Chondrocyte (in vitro differentiated cells): Measurements from ENCODE around the gene FLYWCH1. TPM values are rescaled to one million over a fixed set of nuclear protein-coding genes. Genes with fewer than 3 reads are reported as not detected.

Source experiments
- DNase-seq: peaks from one replicate; pipeline ENCODE4 v3.0.0; 2021; ENCODE audit warnings: mixed read lengths, low spot score
- H3K27ac Mint-ChIP-seq: one replicate; pipeline ENCODE4 v1.8.0; 2021; ENCODE audit warnings: mild to moderate bottlenecking, moderate library complexity, mixed read lengths; ENCODE audit not compliant: unreplicated experiment
- H3K27me3 Mint-ChIP-seq: 2 replicates; pipeline ENCODE4 v1.8.0; 2021; ENCODE audit warnings: low read depth, mixed read lengths
- H3K36me3 Mint-ChIP-seq: 2 replicates; pipeline ENCODE4 v1.8.0; 2021; ENCODE audit warnings: low read depth, mixed read lengths
- H3K4me1 Mint-ChIP-seq: 2 replicates; pipeline ENCODE4 v1.8.0; 2021; ENCODE audit warnings: low read depth, mild to moderate bottlenecking, mixed read lengths
- H3K4me3 Mint-ChIP-seq: one replicate; pipeline ENCODE4 v1.8.0; 2021; ENCODE audit warnings: mild to moderate bottlenecking, moderate library complexity, mixed read lengths; ENCODE audit not compliant: unreplicated experiment
- H3K9me3 Mint-ChIP-seq: 2 replicates; pipeline ENCODE4 v1.8.0; 2021; ENCODE audit warnings: low read depth, mixed read lengths
- total RNA-seq: library from RNA; stranded (reverse); gene quantifications from 3 replicates; pipeline ENCODE4 v1.2.1, GENCODE V29; 2021
- TF ChIP-seq, protein P1 (sequence below): fragments of 200-600 bp; sonication (generic); IDR thresholded peaks from 2 replicates; pipeline ENCODE4 v1.5.0; 2021; ENCODE audit warnings: antibody characterized with exemption, mild to moderate bottlenecking, moderate library complexity

The FLYWCH1 gene
- total RNA-seq, 1 donor from 2014 or later: 47.1 TPM

DNA sequence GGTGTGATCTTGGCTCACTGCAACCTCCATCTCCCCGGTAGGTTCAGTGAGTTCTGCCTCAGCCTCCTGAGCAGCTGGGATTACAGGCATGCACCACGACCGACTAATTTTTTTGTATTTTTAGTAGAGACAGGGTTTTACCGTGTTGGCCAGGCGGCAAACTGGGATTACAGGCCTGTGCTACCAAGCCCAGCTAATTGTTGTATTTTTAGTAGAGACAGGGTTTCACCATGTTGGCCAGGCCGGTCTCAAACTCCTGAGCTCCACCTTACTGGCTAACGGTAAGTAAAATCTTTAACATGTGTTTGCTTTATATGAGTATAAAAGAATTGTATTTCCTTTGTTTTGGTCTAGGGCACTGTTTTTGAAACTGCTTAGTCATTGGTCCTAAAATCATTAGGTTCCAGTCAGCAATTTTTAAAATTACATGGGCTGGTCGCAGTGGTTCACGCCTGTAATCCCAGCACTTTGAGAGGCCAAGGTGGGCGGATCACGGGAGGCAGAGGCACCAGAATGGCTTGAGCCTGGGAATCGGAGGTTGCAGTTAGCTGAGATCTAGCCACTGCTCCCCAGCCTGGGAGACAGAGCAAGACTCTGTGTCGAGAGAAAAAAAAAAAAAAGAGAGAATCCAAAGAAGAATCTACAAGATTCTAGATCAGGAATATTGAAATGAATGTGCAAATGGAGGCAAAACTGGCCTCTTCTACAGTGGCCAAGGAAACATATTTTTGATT lies 3.6 kb downstream of the FLYWCH1 start:
- TF ChIP-seq, protein P1, sequence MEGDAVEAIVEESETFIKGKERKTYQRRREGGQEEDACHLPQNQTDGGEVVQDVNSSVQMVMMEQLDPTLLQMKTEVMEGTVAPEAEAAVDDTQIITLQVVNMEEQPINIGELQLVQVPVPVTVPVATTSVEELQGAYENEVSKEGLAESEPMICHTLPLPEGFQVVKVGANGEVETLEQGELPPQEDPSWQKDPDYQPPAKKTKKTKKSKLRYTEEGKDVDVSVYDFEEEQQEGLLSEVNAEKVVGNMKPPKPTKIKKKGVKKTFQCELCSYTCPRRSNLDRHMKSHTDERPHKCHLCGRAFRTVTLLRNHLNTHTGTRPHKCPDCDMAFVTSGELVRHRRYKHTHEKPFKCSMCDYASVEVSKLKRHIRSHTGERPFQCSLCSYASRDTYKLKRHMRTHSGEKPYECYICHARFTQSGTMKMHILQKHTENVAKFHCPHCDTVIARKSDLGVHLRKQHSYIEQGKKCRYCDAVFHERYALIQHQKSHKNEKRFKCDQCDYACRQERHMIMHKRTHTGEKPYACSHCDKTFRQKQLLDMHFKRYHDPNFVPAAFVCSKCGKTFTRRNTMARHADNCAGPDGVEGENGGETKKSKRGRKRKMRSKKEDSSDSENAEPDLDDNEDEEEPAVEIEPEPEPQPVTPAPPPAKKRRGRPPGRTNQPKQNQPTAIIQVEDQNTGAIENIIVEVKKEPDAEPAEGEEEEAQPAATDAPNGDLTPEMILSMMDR: no peak
- H3K4me3 Mint-ChIP-seq: no peak overlapping the region
- no peak for DNase-seq
- H3K27me3 Mint-ChIP-seq: no peaks in the 10 kb centered on the region
- no peaks in the 10 kb centered on the region for H3K9me3 Mint-ChIP-seq
- H3K27ac Mint-ChIP-seq: peak overlapping the region; percentile 63
- peaks cover 44% of the 10 kb centered on the region for H3K4me1 Mint-ChIP-seq
- peaks cover 7% of the 10 kb centered on the region for H3K36me3 Mint-ChIP-seq

DNA sequence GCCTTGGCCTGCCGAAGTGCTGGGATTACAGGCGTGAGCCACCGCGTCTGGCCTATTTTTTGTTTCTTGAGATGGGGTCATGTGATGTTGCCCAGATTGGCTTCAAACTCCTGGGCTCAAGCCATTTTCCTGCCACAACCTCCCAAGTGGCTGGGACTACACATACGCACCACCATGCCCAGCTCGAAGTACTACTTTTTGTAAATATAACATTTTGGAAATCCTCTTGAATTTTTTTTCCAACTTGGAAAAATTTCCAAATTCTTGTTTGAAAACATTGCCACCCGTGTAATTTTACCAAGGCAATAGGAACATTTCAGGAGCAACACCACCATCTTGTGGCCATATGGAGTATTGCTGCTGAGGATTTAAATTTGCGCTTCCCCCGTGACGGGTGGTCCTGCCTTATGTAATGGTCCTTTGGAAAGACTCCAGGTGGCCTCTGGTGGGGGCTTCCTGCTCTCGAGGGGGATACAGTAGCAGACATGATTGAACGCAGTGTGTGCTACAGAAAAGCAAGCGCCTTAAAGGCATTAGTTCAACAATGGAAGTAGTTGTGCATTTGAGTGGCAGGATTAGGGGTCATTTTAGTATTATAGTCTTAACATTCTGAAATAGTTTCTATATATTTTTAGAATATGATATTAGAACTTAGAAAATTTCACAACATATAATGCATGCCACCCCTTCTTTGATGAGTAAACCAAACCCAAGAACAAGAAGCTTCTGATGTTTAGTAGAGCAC lies 8.0 kb downstream of the FLYWCH1 start:
- TF ChIP-seq, protein P1: peak; percentile 96
- Mint-ChIP-seq H3K9me3 (no peaks in the 10 kb centered on the region), H3K36me3 (peaks cover 14% of the 10 kb centered on the region), H3K27ac (peak overlapping the region; percentile 83), H3K4me3 (no peak overlapping the region), H3K4me1 (peaks cover 17% of the 10 kb centered on the region), H3K27me3 (no peaks in the 10 kb centered on the region)
- no peak for DNase-seq

DNA sequence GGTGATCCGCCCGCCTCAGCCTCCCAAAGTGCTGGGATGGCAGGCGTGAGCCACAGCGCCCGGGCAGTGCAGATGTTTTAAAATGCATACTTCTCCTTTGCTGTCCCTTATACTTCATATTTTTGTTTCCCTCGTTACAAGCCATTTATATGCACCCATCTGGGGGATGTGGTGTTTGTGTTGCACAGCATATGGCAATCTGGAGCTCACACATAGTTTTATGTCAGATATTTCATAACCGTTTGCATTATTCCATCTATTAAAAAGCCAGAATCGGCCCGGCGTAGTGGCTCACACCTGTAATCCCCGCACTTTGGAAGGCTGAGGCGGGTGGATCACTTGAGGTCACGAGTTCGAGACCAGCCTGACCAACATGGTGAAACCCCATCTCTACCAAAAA lies 11.8 kb downstream of the FLYWCH1 start:
- DNase-seq: no peak
- Mint-ChIP-seq H3K36me3 (peaks cover 14% of the 10 kb centered on the region), H3K4me1 (peaks cover 10% of the 10 kb centered on the region), H3K4me3 (no peak overlapping the region), H3K9me3 (no peaks in the 10 kb centered on the region), H3K27ac (no peak overlapping the region), H3K27me3 (no peaks in the 10 kb centered on the region)
- TF ChIP-seq, protein P1: no peak

DNA sequence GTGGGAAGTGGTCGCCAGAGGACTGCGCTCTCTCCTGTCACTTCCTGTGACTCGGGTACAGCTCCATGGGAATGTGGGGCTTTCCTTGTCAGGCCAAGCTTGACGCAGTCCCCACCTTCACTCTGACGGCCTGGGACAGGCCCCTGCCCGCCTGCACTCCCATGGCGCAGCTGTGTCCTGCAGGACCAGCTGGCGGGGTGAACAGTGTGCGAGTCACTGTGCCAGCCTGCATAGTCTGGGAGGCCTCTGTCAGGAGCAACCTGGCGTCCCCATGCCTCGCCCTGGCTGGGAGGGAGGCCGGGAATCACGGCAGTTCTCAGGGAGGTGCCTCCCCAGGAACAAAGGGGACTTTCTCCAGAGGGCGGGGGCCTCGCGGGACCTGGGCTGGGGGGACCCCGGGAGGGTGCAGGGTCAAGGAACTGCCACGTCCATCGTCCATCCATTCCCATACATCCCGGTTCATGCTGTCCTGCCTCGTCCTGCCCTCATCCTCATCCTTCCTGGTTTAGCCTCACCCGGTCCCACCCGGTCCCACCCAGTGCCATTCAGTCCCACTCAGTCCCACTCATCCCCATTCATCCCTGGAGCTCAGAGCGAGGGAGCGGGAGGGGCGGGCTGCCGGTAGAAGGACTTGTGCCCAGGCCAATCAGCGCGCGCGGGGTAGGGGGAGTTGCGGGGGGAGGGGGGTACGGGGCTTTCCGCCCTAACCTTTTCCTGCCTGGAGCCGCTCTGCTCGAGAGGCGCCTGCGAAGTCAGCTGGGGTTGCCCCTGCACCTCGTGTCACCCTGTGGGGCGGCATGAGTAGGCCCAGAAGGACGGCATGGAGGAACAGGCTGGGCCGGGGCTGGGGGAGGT lies 13.4 kb downstream of the FLYWCH1 start:
- Mint-ChIP-seq H3K4me1 (peaks cover 4% of the 10 kb centered on the region), H3K4me3 (no peak overlapping the region), H3K27ac (no peak overlapping the region), H3K36me3 (peaks cover 10% of the 10 kb centered on the region), H3K9me3 (no peaks in the 10 kb centered on the region), H3K27me3 (no peaks in the 10 kb centered on the region)
- DNase-seq: no peak
- TF ChIP-seq, protein P1: no peak
